Lower leg skin (tissue), 3 donors: ENCODE measurements around the gene SLC5A5.

ENCODE experiments used
- POLR2A ChIP-seq, 2 donors: fragments of 450-650 bp; IDR thresholded peaks; one replicate each; pipeline ENCODE4 v1.6.1; 2016 to 2017; ENCODE audit warnings: antibody characterized with exemption in 2 of 2, mild to moderate bottlenecking in 1 of 2, moderate library complexity in 1 of 2
- TF ChIP-seq, protein P1 (sequence below), 3 donors: fragments of 450-650 bp; IDR thresholded peaks; one replicate each; pipeline ENCODE4 v1.5.1; 2016; ENCODE audit warnings: antibody characterized with exemption in 3 of 3, mild to moderate bottlenecking in 3 of 3, moderate library complexity in 2 of 3

DNA sequence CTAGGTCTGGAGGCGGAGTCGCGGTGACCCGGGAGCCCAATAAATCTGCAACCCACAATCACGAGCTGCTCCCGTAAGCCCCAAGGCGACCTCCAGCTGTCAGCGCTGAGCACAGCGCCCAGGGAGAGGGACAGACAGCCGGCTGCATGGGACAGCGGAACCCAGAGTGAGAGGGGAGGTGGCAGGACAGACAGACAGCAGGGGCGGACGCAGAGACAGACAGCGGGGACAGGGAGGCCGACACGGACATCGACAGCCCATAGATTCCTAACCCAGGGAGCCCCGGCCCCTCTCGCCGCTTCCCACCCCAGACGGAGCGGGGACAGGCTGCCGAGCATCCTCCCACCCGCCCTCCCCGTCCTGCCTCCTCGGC, at the start of gene SLC5A5:
- TF ChIP-seq, protein P1, sequence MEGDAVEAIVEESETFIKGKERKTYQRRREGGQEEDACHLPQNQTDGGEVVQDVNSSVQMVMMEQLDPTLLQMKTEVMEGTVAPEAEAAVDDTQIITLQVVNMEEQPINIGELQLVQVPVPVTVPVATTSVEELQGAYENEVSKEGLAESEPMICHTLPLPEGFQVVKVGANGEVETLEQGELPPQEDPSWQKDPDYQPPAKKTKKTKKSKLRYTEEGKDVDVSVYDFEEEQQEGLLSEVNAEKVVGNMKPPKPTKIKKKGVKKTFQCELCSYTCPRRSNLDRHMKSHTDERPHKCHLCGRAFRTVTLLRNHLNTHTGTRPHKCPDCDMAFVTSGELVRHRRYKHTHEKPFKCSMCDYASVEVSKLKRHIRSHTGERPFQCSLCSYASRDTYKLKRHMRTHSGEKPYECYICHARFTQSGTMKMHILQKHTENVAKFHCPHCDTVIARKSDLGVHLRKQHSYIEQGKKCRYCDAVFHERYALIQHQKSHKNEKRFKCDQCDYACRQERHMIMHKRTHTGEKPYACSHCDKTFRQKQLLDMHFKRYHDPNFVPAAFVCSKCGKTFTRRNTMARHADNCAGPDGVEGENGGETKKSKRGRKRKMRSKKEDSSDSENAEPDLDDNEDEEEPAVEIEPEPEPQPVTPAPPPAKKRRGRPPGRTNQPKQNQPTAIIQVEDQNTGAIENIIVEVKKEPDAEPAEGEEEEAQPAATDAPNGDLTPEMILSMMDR (IDR thresholded peaks at IDR 0.05): no peak
- TF ChIP-seq POLR2A (IDR thresholded peaks at IDR 0.05): no peak
